Measurements from ENCODE around the gene SETD1A. TPM values are rescaled to one million over a fixed set of nuclear protein-coding genes. Genes with fewer than 3 reads are reported as not detected.

SETD1A gene
- total and polyA plus RNA-seq, 2 of the 8 experiments (the other 6 are each of a cell fraction or from before 2014, with no cell fraction given) = 4.8 to 29.0 TPM

- H3K56ac ChIP-seq (replicated peaks; ENCODE audit: insufficient read length, low read depth, low read length) = no peak overlapping the region
- 97% methylated on average over 14 of the region's 14 CpGs; no CpG with 5 or more reads in 1 of the 2 experiments for WGBS, 2 experiments (ENCODE audit: extremely low coverage in 1 of 2, insufficient coverage in 1 of 2, insufficient read length in 1 of 2, insufficient replicate concordance in 2 of 2, low coverage in 1 of 2, low lambda C conversion rate in 2 of 2, missing lambda C conversion rate in 1 of 2)
- H2BK15ac ChIP-seq (ENCODE audit: low read length) = no peak overlapping the region
- H3K36me3 ChIP-seq (ENCODE audit: control insufficient read depth in 2 of 4, insufficient read depth in 4 of 4, low read length in 3 of 4) = peaks cover 10 to 32% (median 27%) of the 10 kb centered on the region in 4 experiments; a peak in 6 of 8 replicates
- no peak overlapping the region for H4K5ac ChIP-seq (ENCODE audit: insufficient read length, low read depth, low read length)
- H4K8ac ChIP-seq (ENCODE audit: extremely low read depth, insufficient read depth, low read length) = no peak overlapping the region
- no peak overlapping the region for H3K23ac ChIP-seq (ENCODE audit: insufficient read length)
- no peak overlapping the region for H4K91ac ChIP-seq (replicated peaks; ENCODE audit: insufficient read length, low read length)
- H3K23me2 ChIP-seq (ENCODE audit: low read depth, low read length) = peaks cover 3% of the 10 kb centered on the region; the same call in 1 of the 2 replicates
- H2BK12ac ChIP-seq (ENCODE audit: low read depth, low read length) = no peak overlapping the region
- no peaks in the 10 kb centered on the region for H3K79me2 ChIP-seq (ENCODE audit: control insufficient read depth in 1 of 2, insufficient read depth in 2 of 2, low read length in 2 of 2)
- H3K9me3 ChIP-seq (ENCODE audit: insufficient read depth in 2 of 2, low read depth in 1 of 2, low read length in 1 of 2) = no peaks in the 10 kb centered on the region
- POLR2A ChIA-PET (ENCODE audit: partially characterized antibody) = interaction anchor here (0.7 to 5.9 kb wide), 3 partner anchors 11 to 69 kb away, joined by 3 to 45 read pairs (median 26); no protein-coding TSS in a partner anchor
- no peak overlapping the region for H3K27ac ChIP-seq (ENCODE audit: low read depth, low read length)
- H3K4me3 ChIP-seq (ENCODE audit: extremely low read depth in 1 of 4, insufficient read depth in 2 of 4, low read depth in 3 of 4, low read length in 4 of 4) = no peak overlapping the region
- CTCF ChIA-PET (ENCODE audit: partially characterized antibody) = interaction anchor here (1.1 to 3.2 kb wide), 3 partner anchors 45 to 61 kb away, joined by 3 to 13 read pairs (median 3); partner anchors contain the start of gene STX4
- no peak overlapping the region for H3K4me2 ChIP-seq (ENCODE audit: insufficient read depth in 1 of 2, low read depth in 2 of 2, low read length in 2 of 2)
- H2BK120ac ChIP-seq (replicated peaks; ENCODE audit: low read depth, low read length) = no peak overlapping the region
- H3K79me1 ChIP-seq (ENCODE audit: low read depth, low read length) = no peaks in the 10 kb centered on the region
- no peak overlapping the region for H3K18ac ChIP-seq (ENCODE audit: extremely low read depth, low read length)
- FAIRE-seq (no peak), DNase-seq (ENCODE audit: low read depth in 1 of 2, low spot score in 2 of 2) (no peak)
- no peak overlapping the region for H2BK20ac ChIP-seq (ENCODE audit: low read length)
- no peak overlapping the region for H2AFZ ChIP-seq (ENCODE audit: low read length)
- no peaks in the 10 kb centered on the region for H3K27me3 ChIP-seq (replicated peaks in 1 of 4; ENCODE audit: control insufficient read depth in 3 of 4, extremely low read depth in 1 of 4, insufficient read depth in 3 of 4, low read length in 3 of 4)
- H3K9ac ChIP-seq (replicated peaks in 1 of 4; ENCODE audit: extremely low read depth in 1 of 4, low read depth in 3 of 4, low read length in 3 of 4) = no peak overlapping the region
- H3K14ac ChIP-seq (ENCODE audit: insufficient read length) = no peak overlapping the region
- no peak overlapping the region for H2AK5ac ChIP-seq (ENCODE audit: low read depth, low read length)
- H3K4ac ChIP-seq (replicated peaks; ENCODE audit: insufficient read length, low read depth, low read length) = no peak overlapping the region
- peaks cover 1 to 26% of the 10 kb centered on the region in 2 experiments for H4K20me1 ChIP-seq (replicated peaks in 1 of 2; ENCODE audit: control insufficient read depth in 1 of 2, insufficient read depth in 2 of 2, low read length in 2 of 2)
- peaks cover 0 to 5% (median 2%) of the 10 kb centered on the region in 4 experiments; a peak in 4 of 7 replicates for H3K4me1 ChIP-seq (replicated peaks in 1 of 4; ENCODE audit: control insufficient read depth in 3 of 4, insufficient read depth in 4 of 4, low read length in 3 of 4)
- H2BK5ac ChIP-seq (ENCODE audit: low read depth, low read length) = no peak overlapping the region; the same call in 1 of the 2 replicates
- TF ChIP-seq JUN (IDR thresholded peaks at IDR 0.05; ENCODE audit: low read depth, low read length) (no peak), SP1 (IDR thresholded peaks at IDR 0.05; ENCODE audit: low read depth, low read length) (no peak), FOSL1 (IDR thresholded peaks at IDR 0.05; ENCODE audit: insufficient read depth, low read depth, low read length) (no peak), SIX5 (IDR thresholded peaks at IDR 0.05; ENCODE audit: low read depth, low read length) (no peak), JUND (IDR thresholded peaks at IDR 0.05; ENCODE audit: low read length) (no peak), POLR2AphosphoS5 (IDR thresholded peaks at IDR 0.05; ENCODE audit: low read depth, low read length) (no peak), RFX5 (IDR thresholded peaks at IDR 0.05; ENCODE audit: borderline replicate concordance, low read depth, low read length) (no peak), SRF (IDR thresholded peaks at IDR 0.05; ENCODE audit: low read depth, low read length) (no peak), HDAC6 (IDR thresholded peaks at IDR 0.05; ENCODE audit: low read depth, low read length) (no peak), CTBP2 (IDR thresholded peaks at IDR 0.05; ENCODE audit: borderline replicate concordance, insufficient read depth, insufficient read length, low read length) (no peak)
- TF ChIP-seq, protein P1, sequence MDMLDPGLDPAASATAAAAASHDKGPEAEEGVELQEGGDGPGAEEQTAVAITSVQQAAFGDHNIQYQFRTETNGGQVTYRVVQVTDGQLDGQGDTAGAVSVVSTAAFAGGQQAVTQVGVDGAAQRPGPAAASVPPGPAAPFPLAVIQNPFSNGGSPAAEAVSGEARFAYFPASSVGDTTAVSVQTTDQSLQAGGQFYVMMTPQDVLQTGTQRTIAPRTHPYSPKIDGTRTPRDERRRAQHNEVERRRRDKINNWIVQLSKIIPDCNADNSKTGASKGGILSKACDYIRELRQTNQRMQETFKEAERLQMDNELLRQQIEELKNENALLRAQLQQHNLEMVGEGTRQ (IDR thresholded peaks at IDR 0.05; ENCODE audit: low read length) = no peak
- TF ChIP-seq, protein P2, sequence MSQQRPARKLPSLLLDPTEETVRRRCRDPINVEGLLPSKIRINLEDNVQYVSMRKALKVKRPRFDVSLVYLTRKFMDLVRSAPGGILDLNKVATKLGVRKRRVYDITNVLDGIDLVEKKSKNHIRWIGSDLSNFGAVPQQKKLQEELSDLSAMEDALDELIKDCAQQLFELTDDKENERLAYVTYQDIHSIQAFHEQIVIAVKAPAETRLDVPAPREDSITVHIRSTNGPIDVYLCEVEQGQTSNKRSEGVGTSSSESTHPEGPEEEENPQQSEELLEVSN (IDR thresholded peaks at IDR 0.05) = no peak
Measured at GRCh38 chr16:30980959-30981358, 23.4 kb downstream of the SETD1A start.

Data from H1 (cell line).